Gastrocnemius medialis (tissue), 4 donors: ENCODE data around the gene EPB41L5.

Experiments used
- POLR2A ChIP-seq, 2 donors: fragments of 450-650 bp; IDR thresholded peaks; one replicate each; pipeline ENCODE4 v1.6.1; 2017; ENCODE audit warnings: antibody characterized with exemption in 2 of 2, mild to moderate bottlenecking in 2 of 2, moderate library complexity in 2 of 2
- TF ChIP-seq, protein P1 (sequence below), 5 experiments: fragments of 450-650 bp in 3 of 5; fragments of 200-600 bp in 2 of 5; sonication (generic) in 2 of 5; IDR thresholded peaks in 4 of 5; conservative IDR thresholded peaks in 1 of 5; 1 replicate in 4 of 5; 2 replicates in 1 of 5; pipeline ENCODE4 v1.5.1; 2016 to 2019; ENCODE audit warnings: antibody characterized with exemption in 5 of 5, mild to moderate bottlenecking in 3 of 5, moderate library complexity in 3 of 5

DNA sequence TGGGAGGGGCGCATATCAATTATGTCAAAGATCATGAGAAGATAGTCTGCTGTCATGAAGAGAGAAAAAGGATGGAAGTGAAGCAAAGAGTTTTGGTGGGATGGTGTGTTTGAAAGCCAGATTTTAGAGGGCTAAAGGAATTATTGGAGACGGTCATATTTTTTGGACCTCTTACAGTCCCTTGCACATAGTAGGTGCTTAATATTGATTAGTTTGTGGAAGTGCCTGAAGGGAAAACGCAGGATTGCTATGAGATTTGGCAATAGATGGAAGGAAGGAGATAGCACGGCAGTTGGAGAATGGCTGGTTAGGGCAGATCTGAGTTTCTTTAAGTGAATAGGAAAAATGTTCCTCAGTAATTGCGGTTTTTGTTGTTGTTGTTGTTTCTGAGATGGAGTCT, 15.9 kb downstream of the EPB41L5 start:
- TF ChIP-seq, protein P1, sequence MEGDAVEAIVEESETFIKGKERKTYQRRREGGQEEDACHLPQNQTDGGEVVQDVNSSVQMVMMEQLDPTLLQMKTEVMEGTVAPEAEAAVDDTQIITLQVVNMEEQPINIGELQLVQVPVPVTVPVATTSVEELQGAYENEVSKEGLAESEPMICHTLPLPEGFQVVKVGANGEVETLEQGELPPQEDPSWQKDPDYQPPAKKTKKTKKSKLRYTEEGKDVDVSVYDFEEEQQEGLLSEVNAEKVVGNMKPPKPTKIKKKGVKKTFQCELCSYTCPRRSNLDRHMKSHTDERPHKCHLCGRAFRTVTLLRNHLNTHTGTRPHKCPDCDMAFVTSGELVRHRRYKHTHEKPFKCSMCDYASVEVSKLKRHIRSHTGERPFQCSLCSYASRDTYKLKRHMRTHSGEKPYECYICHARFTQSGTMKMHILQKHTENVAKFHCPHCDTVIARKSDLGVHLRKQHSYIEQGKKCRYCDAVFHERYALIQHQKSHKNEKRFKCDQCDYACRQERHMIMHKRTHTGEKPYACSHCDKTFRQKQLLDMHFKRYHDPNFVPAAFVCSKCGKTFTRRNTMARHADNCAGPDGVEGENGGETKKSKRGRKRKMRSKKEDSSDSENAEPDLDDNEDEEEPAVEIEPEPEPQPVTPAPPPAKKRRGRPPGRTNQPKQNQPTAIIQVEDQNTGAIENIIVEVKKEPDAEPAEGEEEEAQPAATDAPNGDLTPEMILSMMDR (IDR thresholded peaks at IDR 0.05 in 4 of 5, conservative IDR thresholded peaks at IDR 0.05 in 1 of 5), result no peak
- no peak for TF ChIP-seq POLR2A (IDR thresholded peaks at IDR 0.05)
